ENCODE data around the gene TNS1.
A peak's percentile ranks its signal among the peaks of the same experiment; 100 is the strongest.
"Not testable (repeated sequence)": the region's sequence is repeated elsewhere in the genome, so short reads cannot be mapped to it uniquely, and the experiment has no call there.

The TNS1 gene

GRCh38 chr2:218041302-218042168 is 38.7 kb upstream of the TNS1 start:
- TF ChIP-seq, protein P1, sequence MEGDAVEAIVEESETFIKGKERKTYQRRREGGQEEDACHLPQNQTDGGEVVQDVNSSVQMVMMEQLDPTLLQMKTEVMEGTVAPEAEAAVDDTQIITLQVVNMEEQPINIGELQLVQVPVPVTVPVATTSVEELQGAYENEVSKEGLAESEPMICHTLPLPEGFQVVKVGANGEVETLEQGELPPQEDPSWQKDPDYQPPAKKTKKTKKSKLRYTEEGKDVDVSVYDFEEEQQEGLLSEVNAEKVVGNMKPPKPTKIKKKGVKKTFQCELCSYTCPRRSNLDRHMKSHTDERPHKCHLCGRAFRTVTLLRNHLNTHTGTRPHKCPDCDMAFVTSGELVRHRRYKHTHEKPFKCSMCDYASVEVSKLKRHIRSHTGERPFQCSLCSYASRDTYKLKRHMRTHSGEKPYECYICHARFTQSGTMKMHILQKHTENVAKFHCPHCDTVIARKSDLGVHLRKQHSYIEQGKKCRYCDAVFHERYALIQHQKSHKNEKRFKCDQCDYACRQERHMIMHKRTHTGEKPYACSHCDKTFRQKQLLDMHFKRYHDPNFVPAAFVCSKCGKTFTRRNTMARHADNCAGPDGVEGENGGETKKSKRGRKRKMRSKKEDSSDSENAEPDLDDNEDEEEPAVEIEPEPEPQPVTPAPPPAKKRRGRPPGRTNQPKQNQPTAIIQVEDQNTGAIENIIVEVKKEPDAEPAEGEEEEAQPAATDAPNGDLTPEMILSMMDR (IDR thresholded peaks at IDR 0.05; ENCODE audit: insufficient read depth, low read depth, low read length, missing control alignments) = no peak
- no peak overlapping the region for H3K4me3 ChIP-seq (ENCODE audit: low read length)
- DNase-seq (ENCODE audit: low read depth) = no peak

GRCh38 chr2:218040883-218041282 is 38.1 kb upstream of the TNS1 start:
- DNase-seq (ENCODE audit: low read depth) = no peak
- TF ChIP-seq, protein P1 (IDR thresholded peaks at IDR 0.05; ENCODE audit: insufficient read depth, low read depth, low read length, missing control alignments) = no peak
- no peak overlapping the region for H3K4me3 ChIP-seq (ENCODE audit: low read length)

DNA sequence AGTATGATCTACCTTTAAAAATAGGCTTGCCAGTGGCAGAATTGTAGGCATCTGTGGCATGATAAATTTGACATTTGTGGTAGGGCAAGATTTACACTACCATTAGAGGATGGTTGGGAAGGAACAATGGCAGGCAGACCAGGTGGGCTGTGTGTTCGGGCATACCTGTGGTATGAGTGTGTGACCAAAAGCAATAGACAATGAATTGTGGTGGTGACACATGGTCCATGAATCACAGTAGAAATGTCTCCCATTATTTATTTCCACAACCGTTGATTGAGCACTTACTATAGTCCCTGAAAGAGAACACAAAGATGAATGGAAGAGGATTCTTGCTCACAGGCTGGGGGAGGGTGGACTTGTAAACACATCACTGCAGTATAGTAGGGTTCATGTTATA is 36.4 kb upstream of the TNS1 start:
- peak; percentile 84 for DNase-seq (ENCODE audit: low read depth)
- no peak overlapping the region for H3K4me3 ChIP-seq (ENCODE audit: low read length)
- TF ChIP-seq, protein P1 (IDR thresholded peaks at IDR 0.05; ENCODE audit: insufficient read depth, low read depth, low read length, missing control alignments) = no peak

DNA sequence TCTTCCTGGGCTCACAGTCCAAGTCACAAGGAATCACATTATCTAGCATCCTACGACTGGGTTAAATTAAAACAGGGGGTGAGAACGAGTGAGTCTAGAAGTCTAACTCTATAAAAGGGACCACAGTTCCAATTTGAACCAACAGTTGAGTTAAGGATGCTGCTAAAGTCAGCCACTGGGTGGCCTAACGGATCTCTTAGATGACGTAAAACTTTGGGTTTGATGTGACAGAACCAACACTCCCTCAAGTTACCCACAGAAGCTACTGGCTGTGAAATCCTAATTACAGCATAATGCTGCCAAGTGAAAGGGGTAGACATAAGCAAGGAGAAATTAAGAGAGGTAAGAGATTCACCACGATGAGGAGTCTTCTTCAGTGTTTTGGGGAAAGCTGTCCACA is 33.6 kb upstream of the TNS1 start:
- DNase-seq (ENCODE audit: low read depth) = no peak
- H3K4me3 ChIP-seq (ENCODE audit: low read length) = no peak overlapping the region
- TF ChIP-seq, protein P1 (IDR thresholded peaks at IDR 0.05; ENCODE audit: insufficient read depth, low read depth, low read length, missing control alignments) = no peak

GRCh38 chr2:218035463-218036100 is 32.8 kb upstream of the TNS1 start:
- TF ChIP-seq, protein P1 (IDR thresholded peaks at IDR 0.05; ENCODE audit: insufficient read depth, low read depth, low read length, missing control alignments) = no peak
- no peak for DNase-seq (ENCODE audit: low read depth)
- H3K4me3 ChIP-seq (ENCODE audit: low read length) = no peak overlapping the region

- not testable (repeated sequence) for H3K4me3 ChIP-seq (ENCODE audit: low read length)
- DNase-seq (ENCODE audit: low read depth) = peak; percentile 53
- TF ChIP-seq, protein P1 (IDR thresholded peaks at IDR 0.05; ENCODE audit: insufficient read depth, low read depth, low read length, missing control alignments) = peak; percentile 71
Observed at GRCh38 chr2:218034497-218035213, 31.9 kb upstream of the TNS1 start.

All from epithelial cell of esophagus (primary cell).